NCI-H1930 (cell line): ENCODE results near the gene EPN2.

Source experiments
- DNase-seq, 2 experiments: peaks; one replicate each; lab custom pipeline; 2025; lab: John Stamatoyannopoulos, UW

EPN2 gene

DNA sequence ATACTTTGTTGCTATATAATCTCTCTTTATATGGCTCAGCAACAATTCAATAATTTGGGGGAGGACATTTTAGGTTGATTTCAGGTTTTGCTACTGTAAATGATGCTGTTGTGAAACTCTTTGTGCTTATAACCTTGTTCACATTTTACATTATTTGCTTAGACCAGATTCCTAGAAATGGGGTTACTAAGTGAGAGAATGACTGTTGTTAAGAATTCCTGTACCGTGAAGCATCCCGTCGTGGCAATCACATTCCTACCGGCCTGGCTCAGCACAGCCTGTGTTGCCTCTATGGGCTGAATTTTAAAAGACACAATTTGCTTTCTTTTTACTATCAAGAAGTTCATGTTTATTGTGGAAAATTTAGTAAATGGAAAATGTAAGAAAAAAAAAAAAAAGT, 94.0 kb downstream of the EPN2 start:
- DNase-seq, result no peak

DNA sequence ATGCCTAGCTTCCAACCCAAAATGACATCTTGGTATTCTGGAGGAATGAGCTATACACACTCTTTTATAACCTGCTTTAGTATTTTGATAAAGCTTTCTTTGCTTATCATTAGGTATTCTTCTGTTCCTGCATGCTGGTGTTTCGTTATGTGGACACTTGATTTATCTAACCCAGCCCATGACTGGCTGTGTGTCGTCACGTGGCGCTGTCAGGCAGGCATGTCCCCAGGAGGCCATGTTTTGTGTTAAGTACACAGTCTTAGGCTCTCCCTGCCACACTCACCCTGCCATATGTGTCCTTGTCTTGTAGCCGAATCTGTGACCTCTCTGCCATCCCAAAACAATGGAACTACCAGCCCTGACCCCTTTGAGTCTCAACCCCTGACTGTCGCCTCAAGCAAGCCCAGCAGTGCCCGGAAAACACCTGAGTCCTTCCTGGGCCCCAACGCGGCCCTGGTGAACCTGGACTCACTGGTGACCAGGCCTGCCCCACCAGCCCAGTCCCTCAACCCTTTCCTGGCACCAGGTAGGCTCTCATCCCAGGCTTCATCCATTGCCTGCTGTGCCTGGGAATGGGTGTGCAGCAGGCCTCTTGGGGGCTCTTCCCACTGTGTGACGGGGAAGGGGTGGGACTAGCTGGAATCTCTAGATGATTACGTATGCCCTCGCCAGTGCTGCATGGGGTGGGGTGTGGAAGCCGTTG, 94.5 kb downstream of the EPN2 start:
- no peak for DNase-seq

DNA sequence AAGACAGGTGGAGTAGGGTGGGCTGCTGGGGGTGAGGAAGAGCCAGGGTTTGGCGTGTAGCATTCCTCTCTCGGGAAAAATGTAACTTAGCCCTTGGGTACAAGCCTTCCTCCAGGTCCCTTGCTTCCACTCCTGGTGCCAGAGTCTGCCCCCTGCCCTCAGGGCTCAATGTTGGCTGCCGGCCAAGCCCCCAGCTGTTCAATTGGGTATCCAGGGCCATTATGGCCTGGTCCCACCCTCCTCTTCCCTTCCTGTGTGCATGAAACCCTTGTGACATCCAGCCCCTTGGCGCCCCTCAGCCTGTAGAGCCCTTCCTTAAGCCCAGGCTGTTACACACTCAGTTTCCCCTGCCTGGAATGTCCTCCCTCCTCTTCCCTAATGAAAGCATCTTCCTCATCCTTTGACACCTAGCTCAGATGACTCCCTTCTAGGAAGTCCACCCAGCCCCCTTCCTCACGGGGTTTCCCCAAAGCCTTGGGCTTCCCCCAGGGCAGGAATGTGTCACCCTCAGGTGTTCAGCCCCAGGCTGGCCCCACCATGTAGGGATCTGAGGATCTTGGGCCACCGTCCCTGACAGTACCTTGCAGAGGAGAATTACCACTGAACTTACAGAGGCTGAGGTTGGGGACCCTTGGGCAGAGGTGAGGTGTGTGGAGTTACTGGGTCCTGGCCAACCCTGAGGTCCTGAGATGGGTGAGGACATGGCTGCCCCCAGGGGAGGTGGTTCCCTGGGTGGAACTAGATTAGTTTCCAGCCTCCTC, 95.4 kb downstream of the EPN2 start:
- DNase-seq, result no peak

DNA sequence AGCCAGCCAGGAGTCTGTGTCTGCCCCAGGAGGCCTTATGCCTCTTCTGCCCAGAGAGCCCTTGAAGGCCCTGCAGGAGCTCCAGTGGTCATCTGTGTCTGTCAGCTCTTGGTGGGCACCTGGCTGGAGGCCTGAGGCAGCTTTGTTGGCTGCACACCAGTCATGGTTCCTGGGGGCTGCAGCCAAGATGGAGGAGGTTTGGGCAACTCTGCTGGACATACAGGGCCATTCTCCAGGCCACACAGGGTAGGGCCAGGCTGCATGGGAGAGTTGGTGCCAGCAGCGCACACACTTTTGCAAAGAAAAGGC, 95.9 kb downstream of the EPN2 start:
- DNase-seq, result no peak

DNA sequence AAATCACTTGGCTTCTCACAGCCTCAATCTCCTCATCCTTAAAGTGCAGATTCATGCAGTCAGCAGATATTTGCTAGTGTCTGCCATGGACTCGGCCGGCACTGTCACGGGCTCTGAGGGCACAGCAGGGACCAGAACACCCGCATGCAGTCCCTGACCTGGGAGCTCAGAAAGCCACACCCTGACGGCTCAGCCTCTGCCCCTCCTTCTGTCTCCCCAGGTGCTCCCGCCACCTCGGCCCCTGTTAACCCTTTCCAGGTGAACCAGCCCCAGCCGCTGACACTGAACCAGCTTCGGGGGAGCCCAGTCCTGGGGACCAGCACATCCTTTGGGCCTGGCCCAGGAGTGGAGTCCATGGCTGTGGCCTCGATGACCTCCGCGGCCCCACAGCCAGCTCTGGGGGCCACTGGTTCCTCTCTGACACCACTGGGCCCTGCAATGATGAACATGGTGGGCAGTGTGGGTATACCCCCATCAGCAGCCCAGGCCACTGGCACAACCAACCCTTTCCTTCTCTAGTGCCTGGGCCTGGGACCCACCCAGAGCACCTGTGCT, 96.6 kb downstream of the EPN2 start:
- no peak for DNase-seq

DNA sequence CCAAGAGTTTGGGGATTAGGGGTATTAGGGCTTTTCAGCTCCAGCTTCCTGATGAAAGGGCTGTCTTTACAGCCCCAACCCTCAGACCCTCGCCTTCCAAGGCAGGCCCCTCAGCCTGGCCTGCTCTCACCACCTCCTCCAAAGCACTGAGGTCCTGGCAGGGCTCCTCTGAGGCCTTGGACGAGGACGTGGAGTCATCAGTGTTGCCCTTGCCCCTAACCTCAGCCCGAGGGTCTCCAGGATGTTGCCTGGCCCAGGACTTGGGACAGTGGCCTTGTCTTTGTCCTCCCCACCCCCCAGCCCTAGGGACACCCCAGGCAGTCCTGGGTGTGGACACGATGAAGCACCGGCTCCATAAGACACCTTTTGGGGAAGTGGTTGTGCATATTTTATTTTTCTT, 97.2 kb downstream of the EPN2 start:
- DNase-seq, result no peak

DNA sequence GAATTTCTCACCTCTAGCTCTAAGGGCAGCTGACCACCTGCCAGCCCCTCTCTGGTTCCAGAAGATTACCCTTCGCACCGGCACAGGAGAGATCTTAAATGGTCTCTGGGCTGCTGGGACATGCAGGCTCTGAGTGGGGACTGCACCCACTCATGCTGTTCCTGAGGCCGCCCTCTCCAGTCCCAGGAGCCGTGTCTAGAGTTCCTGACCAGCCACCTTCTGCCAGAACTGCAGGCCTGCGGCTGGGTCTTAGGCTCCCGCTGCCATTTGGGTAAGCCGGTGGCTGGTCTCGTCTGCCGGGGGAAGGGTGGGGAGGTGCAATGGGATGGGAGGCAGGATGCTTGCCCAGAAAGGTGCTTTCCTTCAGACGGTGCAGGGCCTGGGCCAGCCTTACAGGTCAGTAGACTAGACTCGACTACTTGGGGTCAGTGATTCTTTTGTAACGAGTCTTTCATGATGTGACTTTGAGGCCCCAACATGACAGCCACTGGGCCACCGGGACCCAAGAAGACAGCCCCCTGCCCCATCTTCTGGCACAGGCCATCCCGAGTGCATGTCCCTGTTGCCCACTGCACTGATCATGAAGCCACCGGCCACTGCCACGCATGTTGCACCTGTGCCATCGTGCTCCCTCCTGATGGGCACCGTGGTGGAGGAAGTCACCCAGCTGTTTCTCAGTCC, 98.9 kb downstream of the EPN2 start:
- DNase-seq, result no peak

DNA sequence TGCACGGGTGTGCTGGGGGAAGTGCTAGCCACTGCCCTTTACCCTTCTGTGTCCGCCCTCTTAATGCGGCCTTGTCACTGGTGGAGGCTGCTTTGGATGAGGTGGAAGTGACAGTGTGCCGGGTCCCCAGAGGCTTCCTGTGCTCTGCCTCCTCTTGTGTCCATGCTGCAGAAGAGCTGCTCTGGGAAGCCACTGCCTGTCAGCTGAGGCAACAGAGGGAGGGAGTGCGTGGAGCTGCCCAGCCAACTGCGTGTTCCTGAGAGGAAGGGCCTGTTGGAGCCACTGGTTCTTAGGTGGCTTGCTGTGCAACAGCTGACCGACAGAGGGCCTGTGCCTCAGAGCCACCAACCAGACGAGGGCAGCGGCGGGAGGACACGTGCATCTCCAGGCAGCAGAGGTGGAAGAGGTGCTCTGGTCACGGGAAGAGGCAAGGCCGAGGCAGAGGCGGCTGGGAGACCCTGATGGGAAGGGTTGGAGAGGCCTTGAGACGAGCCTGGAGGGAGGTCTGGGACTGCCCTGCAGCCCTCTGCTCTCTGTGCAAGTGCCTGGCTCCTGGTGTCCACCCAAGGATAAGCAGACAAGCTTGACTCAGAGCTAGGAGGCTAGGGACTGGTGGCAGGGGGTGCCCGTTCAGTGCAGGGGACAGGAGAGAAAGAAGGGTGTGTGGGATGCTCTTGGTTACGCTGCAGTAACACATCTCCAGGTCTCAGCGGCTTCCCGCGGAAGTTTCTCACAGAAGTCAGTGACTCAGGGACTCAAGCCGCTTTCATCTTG, 100.0 kb downstream of the EPN2 start:
- no peak for DNase-seq

DNA sequence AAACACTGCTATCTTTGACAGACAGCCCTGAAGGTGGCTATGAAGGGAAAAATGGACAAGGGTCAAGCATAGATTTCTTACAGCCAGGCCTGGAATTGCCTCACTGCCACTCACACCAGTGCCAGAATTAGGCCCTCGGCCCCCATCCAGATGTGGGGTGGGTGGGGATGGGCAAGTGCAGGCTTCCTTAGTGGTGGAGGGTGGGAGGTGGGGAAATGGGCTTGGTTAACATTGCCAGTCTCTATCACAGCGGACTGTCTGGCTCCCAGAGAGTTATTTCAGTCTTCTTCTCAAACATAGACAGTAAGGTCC, 100.5 kb downstream of the EPN2 start:
- no peak for DNase-seq

DNA sequence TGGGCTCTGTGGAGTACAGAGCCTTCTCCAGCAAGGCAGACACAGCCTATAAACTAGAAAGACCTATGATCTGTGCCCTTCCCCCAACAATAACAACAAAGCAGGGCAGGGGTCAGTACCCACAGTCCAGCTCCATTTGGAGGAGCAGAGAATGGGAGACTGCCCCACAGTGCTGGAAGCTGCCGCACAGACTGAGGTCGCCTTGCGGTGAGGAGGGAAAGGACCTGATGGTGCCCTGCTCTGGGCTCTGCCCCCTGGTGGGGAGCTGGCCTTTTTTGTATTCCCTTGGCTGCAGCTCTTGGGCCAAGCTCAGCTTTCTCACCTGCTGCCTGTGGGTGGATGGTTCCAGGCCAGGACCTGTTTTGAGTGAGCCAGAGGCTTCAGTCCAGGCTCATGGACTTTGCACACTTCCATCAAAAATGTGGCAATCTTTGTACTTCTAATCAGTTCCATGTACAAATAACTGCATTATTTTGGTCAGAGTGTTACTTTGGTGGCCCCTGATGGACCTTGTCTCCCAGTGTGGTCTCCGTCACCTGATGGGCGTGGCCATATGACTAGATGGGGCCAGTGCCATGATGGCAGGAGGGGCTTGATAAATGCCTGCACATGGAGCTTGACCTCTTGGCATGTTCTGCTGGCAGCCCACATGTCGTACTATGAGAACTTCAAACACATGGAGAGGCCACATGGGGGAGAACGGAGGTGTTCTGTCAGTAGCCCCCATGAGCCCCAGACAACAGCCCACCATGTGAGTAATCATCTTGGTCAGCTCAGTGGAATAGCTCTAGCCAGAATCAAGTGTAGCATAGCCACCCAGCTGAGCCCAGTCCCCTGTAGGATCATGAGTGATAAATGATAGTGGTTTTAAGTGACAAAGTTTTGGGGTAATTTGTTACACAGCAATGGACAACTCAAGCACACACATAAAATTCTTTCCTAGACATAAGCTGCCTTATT, 101.1 kb downstream of the EPN2 start:
- no peak for DNase-seq

DNA sequence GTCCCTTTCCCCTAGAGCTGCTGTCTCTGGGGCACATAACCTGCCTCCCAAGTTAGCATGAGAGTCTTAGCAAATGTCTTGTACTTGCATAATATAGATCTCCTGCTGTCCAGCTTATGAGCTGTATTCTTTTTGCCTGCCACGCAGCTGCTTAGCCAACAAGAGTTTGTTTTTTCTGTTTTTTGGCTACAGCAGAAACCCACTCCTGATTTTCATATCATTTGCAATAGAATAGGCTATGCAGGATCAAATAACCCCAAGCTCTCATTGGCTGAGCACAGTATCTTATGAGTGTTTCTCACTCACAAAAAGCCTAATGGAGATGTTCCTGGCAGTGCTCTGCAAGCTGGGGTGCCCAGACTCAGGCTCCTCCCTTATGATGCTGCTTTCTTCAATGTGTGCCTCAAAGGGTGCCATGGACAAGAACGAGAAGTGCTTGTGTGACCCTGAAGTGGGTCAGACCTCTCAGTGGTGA, 102.2 kb downstream of the EPN2 start:
- no peak for DNase-seq

DNA sequence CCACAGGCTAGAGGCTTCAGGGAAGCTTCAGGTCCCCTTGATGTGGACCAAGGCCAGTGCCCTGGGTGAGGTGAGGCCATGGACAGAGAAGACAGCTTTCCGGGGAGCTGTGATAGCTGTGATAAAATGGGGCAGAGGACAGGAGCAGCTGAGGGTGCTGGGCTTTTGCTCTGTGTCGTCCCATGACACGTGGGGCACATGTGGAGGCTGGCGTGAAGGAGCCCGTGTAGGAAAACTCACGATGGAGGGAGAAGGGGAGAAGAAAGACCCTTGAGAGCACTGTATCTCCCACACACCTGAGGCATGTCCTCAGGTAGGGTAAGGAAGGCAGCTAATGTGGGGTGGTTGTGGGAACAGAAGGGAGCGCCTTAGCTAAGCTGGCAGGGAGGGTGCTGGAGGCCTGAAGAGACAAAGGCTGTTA, 104.1 kb downstream of the EPN2 start:
- no peak for DNase-seq

DNA sequence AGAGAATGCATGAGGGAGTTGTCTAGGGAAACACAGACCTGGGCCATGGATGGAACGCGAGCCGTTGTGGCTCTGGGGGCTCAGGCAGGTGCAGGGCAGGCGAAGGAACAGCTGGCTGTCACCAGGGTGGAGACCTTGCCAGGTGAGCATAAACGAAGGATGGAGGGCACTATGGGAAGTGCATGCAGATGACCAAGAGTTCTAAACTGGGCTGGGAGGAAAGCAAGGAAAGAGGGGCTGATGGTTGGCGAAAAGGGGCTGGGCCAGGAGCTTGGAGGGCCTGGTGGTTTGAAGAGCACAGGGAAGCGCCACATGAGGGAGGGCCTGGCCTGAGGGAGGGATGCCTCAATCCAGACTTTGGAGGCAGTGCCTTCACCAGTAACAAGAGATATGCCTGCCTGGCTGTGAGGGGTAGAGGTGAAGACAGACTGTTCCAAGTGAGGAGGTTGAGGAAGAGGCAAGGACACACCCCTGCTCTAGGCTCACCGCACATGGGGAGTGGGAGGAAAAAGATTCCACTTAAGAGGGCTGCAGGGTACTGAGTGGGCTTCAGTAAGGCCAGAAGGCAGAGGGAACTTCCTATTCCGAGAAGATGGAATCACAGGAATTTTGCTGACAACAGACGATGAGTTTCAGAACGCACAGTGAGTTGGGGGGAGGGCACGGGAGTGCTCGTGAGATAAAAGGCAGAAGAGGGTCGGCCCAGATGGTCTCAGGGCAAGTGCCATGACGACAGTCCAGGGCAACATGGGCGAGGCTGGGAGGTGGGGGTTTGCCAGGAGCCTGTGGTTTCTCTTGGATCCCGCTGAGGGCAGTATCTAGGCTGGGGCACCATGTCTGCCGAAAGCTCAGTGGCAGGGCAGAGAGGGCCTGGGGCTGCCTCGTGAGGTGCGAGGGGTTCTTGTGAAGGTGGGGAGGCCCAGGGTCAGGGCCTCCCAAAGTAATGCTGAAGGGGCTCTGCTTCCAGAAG, 104.8 kb downstream of the EPN2 start:
- no peak for DNase-seq

DNA sequence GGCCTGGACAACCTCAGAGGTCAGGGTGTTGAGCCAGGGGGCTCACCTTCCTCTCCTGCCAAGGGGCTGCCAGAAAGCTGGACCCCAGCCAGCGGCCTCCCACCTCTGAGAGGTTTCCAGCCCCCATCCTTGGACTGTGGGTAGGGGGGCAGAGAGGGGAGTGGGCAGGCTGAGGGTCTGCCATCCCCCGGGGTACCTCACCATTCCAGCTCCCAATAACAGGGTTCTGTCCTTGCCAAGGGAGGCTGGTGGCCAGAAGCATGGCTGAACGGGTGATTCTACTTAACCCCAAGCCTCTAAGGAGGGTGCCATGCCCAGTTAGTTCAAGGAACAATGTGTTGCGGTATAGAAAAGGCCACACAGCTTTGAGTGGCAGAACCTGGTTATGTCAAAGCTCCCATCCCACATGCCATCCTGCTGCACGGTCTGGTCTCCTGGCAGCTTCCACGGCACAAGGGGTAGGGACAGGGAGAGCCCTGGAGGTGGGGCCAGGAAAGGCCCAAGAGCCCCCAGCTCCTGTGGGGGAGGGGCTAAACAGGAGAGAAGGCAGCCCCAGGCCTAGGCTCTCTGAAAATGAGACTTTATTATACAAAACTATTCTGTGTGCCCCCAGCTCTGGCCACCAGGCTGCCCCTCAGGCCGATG, 105.6 kb downstream of the EPN2 start:
- no peak for DNase-seq

DNA sequence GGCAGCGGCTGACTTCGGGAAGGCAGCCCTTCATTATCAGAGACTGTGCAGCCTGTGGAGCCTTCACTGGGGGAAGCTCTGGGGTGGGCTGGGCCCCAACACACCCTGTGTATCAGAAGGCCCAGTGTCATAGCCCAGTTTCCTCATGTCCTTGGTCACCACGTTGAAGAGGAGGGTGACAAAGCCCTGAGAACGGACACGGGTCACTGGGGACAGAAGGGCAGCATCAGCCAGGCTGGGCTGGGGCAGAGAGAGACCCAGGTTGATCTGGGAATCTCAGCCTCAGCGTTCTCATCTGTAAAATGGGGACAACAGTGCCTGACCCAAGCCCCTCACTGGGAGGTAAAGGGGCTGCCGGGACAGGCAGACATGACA, 106.1 kb downstream of the EPN2 start:
- no peak for DNase-seq

DNA sequence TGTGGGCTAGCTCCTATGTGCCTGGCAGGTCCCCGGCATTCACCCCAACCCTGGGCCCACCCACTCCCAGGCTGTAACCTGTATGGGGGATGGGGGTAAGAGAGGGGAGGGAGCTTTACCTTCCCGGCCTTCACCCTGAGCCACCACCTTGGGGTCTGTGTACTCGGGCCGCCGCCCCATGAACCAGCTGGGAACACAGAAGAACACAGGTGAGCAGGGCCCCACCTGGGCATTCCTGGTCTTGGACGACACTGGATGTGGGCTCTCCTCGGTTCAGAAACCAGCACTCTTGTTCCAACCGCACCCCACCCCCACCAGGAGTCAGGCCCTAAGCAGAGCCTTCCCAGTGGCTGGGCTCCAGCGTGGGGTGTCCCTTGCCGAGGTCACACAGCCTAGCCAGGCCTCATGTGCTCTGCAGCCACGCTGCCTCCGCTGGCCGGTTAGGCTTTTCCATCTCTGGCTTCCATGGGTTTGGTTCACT, 106.5 kb downstream of the EPN2 start:
- DNase-seq, result no peak

DNA sequence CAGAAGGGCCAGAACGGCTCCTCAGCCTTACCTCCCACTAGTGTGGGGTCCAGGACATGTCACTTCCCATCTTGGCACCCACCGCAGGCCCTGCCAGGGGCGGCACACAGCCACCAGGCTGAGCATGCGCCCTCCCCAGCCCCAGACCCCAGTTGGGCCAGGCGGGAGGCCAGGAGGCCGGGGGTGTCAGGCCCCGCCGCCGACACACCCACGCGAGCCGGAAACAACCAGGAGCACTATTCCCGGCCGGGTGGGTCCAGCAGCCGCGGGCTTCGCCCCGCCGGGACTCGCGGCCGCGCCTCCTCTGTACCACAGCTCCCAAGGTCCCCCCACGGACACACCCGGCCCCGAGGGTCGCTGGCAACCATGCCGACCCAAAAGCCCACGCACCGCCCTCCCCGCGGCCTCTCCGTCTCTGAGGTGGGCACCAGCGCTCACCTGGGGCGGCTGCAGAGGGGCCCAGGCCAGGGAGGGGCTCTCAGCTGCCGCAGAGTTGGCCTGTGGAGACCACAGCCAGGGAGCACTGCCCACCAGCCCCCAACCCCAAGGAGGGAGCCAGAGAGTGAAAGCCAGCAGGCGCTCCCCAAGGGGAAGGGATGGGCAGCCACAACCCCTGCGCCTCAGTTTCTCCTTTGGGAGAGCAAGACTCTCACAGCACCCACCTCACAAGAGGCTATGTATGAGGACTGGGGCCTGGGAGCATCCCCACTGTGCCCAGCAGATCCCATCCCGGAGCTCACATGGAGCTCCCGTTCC, 107.3 kb downstream of the EPN2 start:
- DNase-seq, result no peak

DNA sequence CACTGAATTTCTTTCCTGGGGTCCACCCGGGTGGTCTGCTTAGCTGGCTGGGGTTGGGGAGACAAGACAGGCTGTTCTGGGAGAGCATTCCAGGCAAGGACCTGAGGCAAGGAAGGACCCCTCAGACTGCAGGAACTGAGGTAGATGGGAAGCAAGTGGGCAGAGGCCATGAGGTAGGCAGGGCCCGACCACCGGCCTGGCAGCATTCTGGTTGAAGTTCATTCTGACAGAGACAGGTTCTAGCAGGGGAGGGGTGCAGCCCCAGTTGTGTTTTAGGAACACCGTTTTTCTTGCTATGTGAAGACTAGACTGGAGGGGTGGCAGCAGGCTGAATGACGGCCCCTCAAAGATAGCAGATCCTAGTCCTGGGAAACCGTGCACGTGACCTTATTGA, 107.9 kb downstream of the EPN2 start:
- no peak for DNase-seq
